Activated CD4-positive, alpha-beta T cell treated with anti-CD3 and anti-CD28 coated beads, Interleukin-2, amount 50 U/mL, for 48 hours (primary cell): ENCODE measurements around the gene CDH13.

ENCODE experiments used
- DNase-seq, 2 experiments: peaks; one replicate each; pipeline ENCODE4 v3.0.0-alpha.2; 2020

CDH13 gene

DNA sequence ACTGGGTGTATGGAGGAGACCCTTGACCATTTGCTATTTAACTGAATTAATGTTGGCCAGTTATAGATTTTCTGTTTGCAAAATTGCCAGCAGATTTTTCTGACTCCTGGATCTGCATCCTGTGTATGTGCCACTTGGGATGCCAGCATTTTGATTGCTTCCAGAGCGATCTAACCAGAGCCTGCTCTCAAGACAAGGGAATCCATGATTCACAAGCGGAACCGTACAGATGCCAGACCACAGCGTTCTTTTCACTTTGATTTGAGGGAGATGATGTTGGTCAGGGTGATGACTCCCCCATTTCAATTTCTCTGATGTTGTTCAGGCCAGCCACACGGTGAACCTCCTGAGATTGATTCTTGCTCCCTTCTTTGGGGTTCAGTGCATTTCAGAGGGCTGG, 228.7 kb downstream of the CDH13 start:
- DNase-seq, result no peak

DNA sequence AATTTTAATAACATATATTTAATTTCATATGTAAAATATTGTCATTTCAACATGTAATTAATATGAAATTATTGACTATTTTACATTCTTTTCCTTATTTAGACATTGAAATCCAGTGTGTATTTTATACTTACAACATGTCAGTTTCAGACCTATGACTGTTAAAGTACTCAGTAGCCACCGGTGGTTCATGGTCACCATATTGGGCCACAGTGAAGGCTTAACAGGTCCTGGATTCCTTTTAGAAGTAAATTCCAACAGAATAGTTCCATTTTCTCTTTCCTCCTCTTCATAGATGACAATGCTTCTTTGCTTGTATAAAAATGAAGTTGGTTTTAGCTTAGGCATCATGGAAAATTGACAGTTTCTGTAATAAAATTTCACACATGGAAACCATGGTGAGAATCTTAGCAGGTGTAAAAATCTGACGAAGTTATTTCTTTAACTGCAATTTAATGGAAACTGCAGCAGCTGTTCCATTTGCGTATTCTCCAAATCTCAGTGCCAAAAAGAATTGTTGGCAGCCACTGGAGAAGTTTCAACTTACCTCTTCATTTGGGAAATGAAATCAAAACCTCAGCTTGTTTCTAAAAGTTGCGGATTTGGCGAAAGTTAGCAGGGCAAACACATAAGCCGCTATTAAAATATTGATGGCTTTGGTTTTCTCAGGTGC, 231.1 kb downstream of the CDH13 start:
- no peak for DNase-seq

DNA sequence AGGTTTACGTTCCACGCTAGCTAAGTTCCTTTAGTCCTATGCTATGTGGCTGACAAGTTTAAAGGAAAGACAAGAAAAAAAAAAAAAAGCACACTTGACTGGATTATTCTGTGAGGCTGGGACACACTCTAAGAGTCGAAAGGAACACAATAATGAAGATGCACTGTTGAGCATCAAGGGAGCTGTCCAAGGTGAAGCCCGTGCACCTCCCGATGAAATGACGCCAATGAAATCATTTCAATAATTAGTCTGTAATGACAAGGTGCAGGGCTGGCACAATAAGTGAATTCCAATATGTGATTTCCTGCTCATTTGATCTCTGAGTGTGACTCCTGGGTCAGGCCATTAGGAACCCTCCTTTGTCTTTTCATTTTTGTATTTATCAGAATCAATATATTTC, 232.9 kb downstream of the CDH13 start:
- DNase-seq, result no peak

DNA sequence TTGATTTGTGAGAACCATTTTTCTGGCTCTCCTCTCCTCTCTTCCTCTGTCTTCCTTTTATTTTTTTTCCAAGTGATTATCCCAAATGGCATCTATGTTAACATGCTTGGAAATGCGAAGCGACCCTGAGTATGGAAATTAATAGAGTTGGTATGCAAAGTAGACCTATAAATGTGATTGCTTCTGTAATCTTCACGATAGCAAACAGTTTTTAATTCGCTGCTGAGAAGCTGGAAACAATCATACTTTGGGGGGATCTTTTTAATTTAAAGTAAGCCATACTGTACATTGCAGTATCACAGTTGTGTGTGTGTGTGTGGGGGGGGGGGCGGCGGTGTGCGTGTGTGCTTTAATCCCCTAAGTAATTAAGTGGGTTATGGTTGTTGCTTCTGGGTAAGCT, 233.3 kb downstream of the CDH13 start:
- DNase-seq, result no peak

DNA sequence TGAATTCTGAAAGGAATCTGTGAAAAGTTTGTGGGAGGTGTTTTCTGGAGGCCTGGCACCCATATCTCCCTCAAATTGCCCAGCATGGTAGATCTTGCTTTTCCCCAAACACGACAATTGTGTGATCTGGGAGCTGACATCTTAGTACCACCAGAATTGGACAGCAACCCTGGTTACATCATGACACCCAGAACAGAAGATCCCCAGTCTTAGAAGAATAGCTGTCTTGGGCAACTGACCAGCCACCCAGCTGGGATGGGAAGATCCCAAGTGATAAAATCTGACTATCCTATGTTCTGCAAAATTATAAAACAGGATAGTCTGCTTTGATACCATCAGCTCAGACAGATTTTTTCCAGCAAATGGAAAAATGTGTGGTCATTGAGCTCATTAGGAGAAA, 235.3 kb downstream of the CDH13 start:
- no peak for DNase-seq

DNA sequence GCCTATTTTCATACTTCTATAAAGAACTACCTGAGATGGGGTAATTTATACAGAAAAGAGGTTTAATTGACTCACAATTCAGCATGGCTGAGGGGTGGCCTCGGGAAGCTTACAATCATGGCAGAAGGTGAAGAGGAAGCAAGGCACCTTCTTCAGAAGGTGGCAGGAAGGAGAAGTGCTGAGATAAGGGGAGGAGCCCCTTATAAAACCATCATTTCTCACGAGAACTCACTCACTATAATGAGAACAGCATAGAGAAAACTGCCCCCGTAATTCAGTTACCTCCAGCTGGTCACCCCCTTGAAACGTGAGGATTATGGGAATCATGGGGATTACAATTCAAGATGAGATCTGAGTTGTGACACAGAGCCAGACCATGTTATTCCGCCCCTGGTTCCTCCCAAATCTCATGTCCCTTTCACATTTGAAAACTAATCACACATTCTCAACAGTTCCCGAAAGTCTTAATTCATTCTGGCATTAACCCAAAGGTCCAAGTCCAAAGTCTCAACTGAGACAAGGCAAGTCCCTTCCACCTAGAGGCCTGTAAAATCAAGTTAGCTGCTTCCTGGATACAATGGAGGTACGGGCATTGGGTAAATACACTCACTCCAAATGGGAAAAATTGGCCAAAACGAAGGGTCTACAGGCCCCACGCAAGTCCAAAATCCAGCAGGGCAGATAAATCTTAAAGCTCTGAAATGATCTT, 237.7 kb downstream of the CDH13 start:
- no peak for DNase-seq

DNA sequence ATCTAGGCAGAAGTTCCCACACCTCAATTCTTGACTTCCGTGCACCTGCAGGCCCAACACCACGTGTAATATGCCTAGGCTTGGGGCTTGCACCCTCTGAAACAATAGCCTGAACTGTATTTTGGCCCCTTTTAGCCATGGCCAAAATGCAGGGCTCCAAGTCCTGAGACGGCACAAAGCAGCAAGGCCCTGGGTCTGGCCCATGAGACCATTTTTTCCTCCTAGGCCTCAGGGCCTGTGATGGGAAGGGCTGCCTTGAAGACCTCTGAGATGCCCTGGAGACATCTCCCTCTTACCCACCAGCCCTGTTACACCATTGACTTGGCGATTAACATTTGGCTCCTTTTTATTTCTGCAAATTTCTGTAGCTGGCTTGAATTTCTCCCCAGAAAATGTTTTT, 238.6 kb downstream of the CDH13 start:
- DNase-seq, result no peak

DNA sequence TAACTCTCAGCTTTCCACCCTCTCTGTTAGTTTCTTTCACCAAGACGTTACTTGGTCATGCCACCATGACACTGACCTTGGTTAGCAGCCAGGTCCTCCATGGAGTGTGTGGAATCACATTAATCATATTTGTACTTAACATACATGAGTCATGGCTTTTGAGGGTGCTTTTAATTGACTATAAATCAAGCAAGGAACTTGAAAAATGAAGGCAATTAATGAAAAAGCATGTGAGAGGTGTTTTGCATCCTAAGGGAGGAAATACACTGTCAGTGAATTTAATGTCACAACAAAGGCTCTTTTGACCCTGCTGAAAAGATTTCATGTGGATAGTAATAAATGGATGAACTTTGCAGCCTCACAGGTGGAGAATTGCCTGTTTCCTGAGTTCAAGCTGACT, 240.7 kb downstream of the CDH13 start:
- DNase-seq, result no peak

DNA sequence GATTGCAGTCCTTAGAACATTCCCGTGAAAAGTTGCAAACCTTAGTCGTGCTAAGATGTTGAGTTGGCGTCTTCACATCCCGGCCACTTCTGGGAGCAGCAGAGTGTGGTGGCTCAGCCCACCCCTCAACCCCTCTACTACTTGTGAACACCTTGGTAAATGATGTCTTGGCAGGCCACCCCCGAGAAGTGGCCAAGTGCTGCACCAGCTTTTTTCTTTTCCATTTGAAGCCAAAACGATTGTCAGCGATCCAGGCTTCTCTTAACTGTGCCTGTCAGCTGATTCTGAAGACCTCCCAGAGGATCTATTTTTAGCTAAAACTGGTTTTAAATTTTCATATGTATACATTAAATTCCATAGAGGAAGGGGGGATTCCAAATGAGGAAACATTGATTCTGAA, 247.5 kb downstream of the CDH13 start:
- DNase-seq, result no peak

DNA sequence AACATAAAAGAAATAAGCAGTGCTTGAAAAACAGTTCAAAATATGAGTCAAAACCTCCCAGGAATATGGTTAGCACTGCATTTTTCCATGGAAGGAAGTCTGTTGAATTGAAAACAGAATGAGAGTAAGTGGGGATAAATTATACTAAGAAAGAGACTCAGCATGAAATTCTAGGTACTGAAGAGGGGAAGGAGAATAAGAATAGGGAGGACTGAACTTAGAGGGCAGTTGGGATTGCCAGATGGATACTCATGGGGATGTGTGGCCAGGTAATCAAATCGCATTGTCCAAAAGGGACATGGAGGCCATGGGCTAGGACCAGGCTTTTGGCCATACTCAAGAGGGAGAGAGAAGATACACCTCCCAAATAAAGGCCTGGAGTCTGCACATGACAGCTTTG, 247.9 kb downstream of the CDH13 start:
- DNase-seq, result no peak

DNA sequence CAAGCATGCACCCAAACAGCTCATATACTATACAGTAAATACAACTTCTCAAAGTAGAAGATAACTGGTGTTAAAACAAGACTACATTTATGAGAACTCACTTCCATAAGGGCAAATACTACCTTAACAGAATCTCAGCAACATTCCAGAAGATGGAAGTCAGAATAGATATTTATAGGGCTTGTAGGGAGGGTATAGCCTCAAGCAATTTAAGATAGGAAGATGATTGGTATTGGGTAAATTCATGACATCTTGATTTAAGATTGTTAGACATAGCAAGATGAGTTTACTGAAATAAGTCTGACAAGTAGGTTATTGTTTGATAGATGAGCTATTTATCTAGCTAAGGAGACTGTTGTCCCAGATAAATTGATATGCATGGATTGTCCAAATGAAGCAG, 250.2 kb downstream of the CDH13 start:
- DNase-seq, result no peak

DNA sequence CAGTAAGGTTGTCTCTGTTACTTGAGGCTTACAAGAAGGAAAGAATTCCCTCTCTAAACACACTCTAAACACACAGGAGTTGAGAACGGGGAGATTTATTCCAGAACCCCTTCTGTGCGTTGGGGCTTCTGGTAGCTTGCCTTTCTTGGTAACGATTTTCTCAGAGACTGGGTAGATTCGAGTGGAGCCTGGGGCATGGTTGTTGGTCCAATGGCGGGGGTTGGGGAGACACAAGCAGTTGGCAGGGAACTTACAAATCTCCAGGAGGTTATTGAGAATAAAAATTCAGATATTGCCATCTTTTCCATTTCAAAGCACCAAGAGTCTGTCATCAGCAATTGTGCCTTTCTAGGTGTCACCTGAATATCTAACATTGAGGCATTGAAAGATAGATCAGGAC, 251.7 kb downstream of the CDH13 start:
- DNase-seq, result no peak

DNA sequence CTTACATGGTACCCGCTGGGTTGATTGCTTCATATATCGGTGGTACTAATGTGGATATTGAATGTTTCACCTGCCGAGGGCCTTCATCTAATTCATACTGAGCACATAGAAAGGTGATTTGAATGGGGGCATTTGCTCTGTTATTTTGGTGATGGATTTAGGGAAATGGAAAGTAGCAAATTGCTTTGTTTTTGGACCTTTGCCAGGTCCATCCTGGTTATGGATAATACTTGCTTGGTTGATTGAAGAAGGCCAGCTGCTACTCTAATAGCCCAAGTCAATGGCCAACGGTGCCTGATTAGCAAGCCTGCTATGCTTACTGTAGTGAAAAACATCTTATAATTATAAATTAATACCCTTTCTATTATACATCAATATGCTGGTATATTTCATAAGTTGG, 253.6 kb downstream of the CDH13 start:
- no peak for DNase-seq

DNA sequence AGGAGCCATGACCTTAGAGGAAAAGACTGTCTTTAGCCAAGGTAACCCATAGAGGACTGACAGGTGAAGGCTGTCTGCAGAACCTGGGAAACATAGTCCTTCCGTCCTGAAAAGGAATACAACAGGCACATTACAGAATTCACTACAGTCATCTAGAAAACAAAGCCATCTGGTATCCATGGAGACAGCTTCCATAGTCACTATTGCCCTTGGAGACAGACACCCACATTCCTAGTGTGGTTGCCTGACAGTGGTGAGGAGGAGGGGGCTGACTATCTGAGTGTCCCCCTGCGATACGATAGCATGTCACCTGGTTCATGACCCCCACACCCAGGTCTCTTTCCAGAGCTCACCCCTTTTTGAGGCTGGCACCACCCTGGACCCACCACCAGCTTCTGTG, 254.7 kb downstream of the CDH13 start:
- DNase-seq, result no peak

DNA sequence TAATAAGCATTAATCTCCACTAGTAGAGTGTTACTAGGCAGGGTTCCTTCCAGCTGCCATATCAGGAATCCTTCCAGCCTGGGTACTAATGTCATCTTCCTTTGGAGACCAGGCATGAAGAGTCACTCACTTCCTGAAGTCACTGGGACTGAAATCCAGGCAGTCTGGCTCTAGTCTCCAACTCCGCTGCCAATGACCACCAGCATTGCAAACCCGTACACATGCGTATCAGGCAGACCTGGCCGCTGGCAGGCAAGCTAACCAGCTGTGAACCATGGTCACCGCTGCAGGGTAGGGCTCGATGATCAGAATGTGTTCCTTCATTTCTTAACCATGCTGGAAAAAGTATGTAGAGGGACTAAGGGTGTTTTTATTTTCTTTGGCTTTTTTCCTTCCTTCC, 255.5 kb downstream of the CDH13 start:
- no peak for DNase-seq

DNA sequence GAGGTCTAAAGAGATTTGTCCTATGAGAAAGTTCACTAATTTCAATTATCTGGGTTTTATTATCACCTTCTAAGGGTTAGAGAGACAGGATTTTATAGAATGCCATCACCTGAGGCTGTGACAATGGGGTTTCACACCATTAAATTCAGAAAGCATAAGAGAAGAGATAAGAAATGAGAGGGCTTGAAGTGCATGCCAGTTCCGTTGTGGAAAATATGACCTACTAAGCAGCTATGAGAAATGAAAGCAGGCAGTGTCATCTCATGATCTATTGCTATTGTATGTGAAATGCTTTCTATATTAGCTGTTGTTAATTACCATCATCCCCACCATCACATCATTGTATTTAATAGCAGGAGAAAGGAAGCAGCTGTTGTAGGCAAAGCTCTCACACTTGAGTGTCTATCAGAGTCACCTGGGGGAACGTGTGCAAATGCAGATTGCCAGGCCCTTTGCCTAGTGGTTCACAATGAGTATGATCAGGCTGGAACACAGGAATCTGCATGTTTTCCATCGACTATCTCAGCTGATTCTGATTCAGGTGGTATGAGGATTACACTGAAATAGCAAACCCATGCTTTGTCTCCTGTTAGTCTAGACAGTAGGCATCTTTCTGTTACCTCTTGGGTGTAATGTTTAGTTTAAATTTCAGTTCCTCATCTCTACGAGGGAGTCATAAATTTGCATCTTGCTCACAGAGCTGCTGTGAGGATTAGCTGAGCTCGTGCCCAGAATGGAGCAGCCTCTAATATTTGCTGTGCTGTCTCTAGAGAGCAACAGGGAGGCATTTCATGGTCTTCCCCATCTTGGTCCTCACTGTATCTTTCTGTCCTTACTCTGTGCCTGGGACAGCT, 256.4 kb downstream of the CDH13 start:
- DNase-seq, result no peak

DNA sequence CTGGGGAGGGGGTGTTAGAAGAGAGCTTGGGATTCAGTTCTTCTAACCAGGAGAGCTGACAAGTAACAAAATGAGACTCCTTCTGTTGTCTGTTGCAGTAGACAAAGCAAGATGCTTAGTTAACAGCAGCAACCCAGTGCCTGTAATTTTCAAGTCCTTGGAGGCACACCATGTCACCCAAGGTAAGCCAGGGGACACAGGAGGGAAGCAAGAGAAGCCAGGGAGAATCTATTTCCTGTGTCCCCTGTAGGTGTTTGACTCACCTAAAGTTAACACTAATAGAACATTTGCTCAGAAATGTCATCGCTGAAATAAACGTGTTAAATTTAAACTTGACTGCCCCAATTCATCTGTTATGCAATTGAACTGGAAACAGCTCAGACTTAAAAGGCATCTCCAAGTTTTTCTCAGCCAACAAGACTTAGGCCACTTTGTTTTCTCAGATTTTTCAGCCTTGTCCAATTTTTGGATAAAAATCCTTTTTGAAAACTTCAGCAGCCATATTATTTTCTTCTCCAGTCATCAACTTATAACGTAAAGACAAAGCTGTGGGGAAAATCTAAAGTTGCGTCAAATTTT, 257.6 kb downstream of the CDH13 start:
- DNase-seq, result no peak

DNA sequence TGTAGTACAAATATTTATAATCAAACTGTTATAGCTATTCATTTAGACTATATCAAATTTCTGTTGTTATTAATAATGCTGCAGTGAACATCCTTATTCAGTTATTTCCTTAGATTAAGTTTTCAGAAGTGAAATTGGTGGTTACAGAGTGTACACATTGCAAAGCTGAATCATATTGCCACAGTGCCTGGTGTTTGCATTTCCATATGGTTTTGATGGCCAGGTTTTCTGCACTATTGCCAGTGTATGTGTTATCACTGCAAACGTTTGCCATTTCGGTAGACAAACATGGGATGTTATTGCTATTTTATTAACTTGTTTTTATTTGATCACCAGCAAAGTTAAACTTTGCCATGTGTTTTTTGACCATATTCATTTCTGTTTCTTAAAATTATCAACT, 259.4 kb downstream of the CDH13 start:
- DNase-seq, result no peak

DNA sequence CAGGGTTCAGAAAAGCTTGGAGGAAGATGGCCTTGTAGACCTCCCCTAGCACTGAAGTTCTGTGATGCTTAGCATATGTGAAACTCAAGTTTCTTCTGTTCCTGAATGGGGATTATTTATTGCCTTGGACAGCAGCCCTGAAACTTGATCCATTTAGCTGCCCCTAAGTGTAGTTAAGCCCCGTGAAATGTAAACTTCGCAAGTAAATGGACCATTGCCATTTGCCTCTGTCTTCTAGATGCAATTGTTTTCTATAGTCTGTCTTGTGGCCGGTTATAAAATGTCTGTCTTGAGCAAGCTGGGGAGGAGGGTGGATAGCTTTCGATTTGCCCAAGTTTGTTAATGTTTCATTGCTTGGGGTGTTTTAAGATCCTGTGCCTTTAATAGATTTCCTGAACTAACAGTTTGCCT, 261.8 kb downstream of the CDH13 start:
- DNase-seq, result no peak

DNA sequence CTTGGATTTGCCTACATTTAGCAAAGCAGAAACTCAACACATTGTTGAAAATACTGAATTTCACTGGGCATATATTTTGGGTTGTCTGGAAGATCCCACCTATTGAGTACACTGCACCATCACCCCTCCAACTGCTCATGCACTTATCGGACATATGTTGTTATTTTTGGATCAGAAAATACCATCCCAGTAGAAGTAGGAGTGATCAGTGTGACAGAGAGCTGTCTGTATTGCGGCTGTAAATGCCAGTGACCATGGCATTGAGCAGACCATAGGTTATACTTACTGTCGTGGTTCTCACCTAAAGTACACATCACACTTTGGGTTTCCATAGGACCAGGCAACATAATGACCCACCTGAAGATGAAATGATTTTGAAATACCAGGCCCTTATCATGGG, 264.7 kb downstream of the CDH13 start:
- no peak for DNase-seq

DNA sequence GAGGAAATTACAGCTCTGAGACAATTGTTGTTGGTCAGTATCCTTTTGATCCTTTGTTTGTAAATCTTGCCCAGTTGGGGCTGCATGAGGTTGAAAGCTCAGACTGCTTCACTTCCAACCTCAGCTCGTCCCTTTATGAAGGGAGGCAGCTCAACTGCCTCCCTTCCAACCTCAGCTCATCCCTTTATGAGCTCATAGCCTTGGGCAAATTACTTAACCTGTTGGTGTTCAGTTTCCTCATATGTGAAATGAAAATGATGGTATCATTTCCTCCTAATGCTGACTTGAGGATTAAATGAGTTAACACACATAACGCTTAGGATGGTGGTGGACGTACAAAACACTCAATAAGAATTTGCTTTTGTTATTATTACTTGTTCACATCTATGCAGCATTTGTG, 265.1 kb downstream of the CDH13 start:
- no peak for DNase-seq

DNA sequence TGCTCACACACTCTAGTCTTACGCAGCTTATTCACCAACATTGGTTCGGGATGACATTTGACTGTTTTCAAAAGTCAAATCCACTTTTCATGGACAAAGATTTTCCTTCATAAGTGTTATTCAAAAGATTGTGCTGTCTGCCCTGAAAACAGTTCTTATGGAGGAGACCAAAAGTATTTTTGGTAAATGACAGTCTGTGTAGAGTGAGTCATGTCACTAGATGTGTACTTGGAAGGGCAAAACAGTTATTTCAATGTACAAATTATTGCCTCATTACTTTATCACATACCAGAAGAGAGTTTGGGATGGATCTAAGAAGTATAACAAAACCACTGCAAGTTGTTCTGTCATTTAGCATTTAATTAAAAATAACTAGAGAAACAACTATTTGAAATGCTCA, 265.6 kb downstream of the CDH13 start:
- no peak for DNase-seq

DNA sequence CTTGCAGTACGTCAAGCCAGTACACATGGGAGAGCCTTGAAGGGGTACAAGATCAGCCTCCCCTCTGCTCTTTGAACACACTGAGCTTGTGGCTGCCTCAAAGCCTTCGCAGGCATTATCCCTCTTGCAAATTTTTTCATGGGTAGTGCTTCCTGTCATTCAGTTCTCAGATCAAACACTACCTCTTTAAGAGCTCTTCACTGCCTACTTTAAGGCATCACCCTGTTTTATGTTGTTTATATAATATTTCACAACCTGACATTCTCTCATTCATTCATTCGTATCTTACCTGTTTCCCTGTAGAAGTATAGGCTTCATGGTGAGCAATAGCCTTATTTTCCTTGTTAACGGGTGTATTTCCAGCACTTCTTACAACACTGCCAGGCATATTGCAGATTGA, 269.1 kb downstream of the CDH13 start:
- no peak for DNase-seq

DNA sequence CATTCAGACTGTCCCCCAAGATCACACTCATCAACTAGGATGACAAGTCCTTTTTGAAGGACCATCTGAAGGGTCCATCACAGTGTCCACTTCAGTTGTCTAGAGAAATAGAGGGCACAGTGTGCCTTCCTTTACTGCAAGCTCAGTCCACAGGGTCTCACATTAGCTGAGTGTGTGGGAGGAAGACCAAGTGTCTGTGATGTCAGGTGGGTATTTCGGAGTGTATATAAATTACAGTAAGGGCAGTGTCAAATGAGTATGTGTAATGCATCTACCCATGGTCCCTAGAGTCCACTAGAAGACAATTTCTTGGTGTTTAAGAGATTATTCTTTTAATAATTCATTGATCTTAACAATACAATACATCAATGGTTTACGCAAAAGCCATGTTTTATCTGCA, 272.2 kb downstream of the CDH13 start:
- no peak for DNase-seq
